Astrocyte of the cerebellum (primary cell): ENCODE measurements around the gene KHSRP.

Experiments used
- DNase-seq: peaks from one replicate; pipeline ENCODE4 v3.0.0-alpha.2; 2011; ENCODE audit warnings: low read depth
- H3K4me3 ChIP-seq: 2 replicates; pipeline ENCODE4 v1.5.1; 2011; ENCODE audit warnings: mild to moderate bottlenecking, low read depth, low read length, moderate library complexity
- in situ Hi-C: cut with HindIII; loops from 2 replicates; pipeline ENCODE4 v1.10.0; 2017; ENCODE audit warnings: low sequenced_read_pairs
- TF ChIP-seq, protein P1 (sequence below): IDR thresholded peaks from 2 replicates; pipeline ENCODE4 v1.5.1; 2012; ENCODE audit warnings: low read length, low read depth, moderate library complexity, mild to moderate bottlenecking; ENCODE audit errors: missing control alignments

The KHSRP gene

DNA sequence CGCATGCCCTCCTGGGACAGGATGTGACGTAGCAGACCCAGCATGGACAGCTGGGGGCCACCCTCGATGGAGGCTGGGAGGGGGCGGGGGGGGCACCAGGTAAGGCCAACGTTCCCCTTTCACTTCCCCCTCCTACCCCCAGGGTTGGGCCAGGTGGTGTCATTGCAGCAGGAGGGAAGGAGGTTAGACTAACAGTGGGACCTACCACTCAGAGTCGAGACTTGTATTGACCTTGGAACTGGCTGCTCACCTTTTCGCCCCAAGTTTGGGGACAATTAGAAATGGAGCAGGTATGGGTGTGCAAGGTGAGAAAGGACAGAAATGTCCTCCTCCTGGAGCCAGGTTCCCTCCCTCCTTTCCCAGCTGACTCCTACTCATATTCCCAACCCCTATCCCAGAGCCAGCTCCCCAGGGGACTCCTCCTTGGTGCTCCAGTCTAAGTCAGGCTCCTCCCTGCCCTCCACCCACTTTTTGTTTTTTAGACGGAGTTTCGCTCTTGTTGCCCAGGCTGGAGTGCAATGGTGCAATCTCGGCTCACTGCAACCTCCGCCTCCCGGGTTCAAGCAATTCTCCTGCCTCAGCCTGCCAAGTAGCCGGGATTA is 17.6 kb upstream of the KHSRP start:
- no peak overlapping the region for H3K4me3 ChIP-seq
- in situ Hi-C loops, result no loop called here
- TF ChIP-seq, protein P1, sequence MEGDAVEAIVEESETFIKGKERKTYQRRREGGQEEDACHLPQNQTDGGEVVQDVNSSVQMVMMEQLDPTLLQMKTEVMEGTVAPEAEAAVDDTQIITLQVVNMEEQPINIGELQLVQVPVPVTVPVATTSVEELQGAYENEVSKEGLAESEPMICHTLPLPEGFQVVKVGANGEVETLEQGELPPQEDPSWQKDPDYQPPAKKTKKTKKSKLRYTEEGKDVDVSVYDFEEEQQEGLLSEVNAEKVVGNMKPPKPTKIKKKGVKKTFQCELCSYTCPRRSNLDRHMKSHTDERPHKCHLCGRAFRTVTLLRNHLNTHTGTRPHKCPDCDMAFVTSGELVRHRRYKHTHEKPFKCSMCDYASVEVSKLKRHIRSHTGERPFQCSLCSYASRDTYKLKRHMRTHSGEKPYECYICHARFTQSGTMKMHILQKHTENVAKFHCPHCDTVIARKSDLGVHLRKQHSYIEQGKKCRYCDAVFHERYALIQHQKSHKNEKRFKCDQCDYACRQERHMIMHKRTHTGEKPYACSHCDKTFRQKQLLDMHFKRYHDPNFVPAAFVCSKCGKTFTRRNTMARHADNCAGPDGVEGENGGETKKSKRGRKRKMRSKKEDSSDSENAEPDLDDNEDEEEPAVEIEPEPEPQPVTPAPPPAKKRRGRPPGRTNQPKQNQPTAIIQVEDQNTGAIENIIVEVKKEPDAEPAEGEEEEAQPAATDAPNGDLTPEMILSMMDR, result no peak
- DNase-seq, result no peak

DNA sequence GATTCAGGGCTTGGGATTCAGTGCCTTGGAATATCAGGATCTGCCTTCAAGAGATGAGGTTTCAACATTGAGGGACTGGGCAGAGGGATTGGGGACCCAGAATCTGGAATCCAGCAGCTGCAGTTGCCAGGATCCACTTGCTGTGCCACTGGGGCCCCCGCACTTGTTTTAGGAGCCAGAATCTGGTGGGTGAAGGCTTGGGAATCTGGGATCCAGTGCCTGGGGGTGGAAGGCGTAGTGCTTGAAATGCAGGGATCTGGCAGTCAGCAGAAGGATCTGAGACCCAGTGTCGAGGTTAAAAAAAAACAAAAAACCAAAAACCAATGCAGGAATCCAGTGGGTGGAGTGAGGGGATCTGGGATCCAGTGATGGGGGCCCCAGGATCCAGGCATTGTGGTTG is 16.3 kb upstream of the KHSRP start:
- no peak overlapping the region for H3K4me3 ChIP-seq
- TF ChIP-seq, protein P1, result no peak
- DNase-seq, result no peak
- in situ Hi-C loops, result no loop called here

DNA sequence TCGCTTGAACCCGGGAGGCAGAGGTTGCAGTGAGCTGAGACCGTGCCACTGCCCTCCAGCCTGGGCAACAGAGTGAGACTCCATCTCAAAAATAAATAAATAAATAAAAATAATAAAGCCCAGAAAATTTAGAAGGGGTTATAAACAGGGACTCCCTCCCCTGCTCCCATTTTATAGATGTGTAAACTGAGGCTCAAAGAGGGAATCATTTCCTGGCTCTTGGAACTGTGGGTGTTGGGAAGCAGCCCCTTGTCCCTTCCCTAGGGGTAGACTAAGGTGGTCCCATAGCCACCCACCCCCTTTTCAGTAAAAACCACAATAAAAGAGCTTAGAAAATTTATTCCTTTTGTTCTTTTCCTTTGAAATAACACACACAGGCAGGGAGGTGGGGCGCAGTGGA is 15.1 kb upstream of the KHSRP start:
- TF ChIP-seq, protein P1, result no peak
- H3K4me3 ChIP-seq, result no peak overlapping the region
- in situ Hi-C loops, result no loop called here
- no peak for DNase-seq

DNA sequence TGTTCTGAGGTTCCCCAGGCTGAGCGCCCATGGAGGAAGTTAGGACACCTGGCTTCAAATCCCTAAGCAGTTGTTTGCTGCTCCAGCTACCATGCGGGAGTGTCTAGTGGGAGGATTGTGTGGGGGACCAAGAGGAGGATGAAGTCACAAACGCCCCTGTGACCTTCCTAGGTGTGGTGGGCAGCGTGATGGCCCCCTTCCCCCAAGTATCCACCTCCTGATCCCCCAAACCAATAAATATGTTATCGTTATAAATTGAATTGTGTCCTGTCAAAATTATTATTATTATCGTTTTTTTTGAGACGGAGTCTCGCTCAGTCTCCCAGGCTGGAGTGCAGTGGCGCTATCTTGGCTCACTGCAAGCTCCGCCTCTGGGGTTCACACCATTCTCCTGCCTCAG is 9.1 kb upstream of the KHSRP start, which contains the start of gene SLC25A41:
SLC25A41 (minus strand) TSS at position 101 of the 400 bp plus-strand sequence; CDS start at position 31, 70 bp downstream.
- in situ Hi-C loops, result no loop called here
- DNase-seq, result no peak
- H3K4me3 ChIP-seq, result no peak within 1 kb of the TSS
- TF ChIP-seq, protein P1, result no peak

DNA sequence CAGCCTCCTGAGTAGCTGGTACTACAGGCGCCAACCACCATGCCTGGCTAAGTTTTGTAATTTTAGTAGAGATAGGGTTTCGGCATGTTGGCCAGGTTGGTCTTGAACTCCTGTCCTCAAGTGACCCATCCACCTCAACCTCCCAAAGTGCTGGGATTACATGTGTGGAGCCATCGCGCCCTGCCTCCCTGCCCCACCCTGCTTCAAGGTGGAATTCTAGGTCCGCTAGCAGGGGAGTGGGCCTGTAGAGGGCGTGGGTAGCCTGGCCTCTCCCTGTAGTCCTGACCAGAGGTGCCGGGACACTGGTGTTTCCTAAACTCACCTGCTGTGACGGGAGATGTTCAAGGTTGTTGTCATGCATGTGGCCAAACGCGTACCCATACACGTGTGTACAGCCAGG is 8.6 kb upstream of the KHSRP start:
- DNase-seq, result no peak
- in situ Hi-C loops, result no loop called here
- TF ChIP-seq, protein P1, result no peak

DNA sequence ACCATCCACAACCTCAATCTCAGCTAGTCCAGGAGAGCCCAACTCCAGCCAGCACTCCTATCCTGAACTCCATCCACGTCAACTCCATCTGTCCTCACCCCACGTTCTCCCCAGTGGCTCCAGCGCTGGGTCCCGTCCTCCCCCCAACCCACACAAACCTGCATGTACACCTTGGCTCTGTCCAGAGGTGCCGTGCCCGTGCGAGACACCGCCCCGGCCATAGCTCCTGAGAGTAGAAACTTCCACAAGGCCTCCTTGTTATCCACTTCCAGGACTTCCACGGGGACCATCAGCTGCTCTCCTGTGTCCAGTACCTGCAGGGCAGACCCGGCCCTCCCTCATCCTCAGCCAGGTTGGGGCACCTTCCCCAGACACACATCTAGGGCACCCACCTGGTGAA is 7.3 kb upstream of the KHSRP start:
- in situ Hi-C loops, result no loop called here
- DNase-seq, result no peak

More for the DNA sequence above, 8.6 kb upstream of the KHSRP start:
- H3K4me3 ChIP-seq, result no peak overlapping the region

More for the DNA sequence above, 7.3 kb upstream of the KHSRP start:
- TF ChIP-seq, protein P1, result no peak
- H3K4me3 ChIP-seq, result no peak overlapping the region
